HT1080 (cell line): ENCODE measurements around the gene LRRC1. TPM values are rescaled to one million over a fixed set of nuclear protein-coding genes. Genes with fewer than 3 reads are reported as not detected.
"Not testable (repeated sequence)": the region's sequence is repeated elsewhere in the genome, so short reads cannot be mapped to it uniquely, and the experiment has no call there.

Experiments used
- DNase-seq: peaks from one replicate; pipeline ENCODE4 v3.0.0-alpha.2; 2015; ENCODE audit warnings: low read depth
- polyA plus RNA-seq, 2 experiments: library from polyadenylated mRNA; depleted of rRNA; stranded (reverse); fragments of >200 nt; gene quantifications; 2 replicates each; pipeline ENCODE4 v1.2.3, GENCODE V29; 2015
- total RNA-seq: library from RNA; depleted of rRNA; stranded (reverse); fragments of >200 nt; shearing (Covaris generic); gene quantifications from 2 replicates; pipeline ENCODE4 v1.2.3, GENCODE V29; 2014; rRNA removed

LRRC1 gene
- 4.7 and 6.1 TPM in 2 replicates for total RNA-seq
- 4.5 and 4.9 TPM in 2 replicates for polyA plus RNA-seq (2015; cell fraction: cytosol; rRNA removed)
- 5.1 and 9.3 TPM in 2 replicates for polyA plus RNA-seq (2015; cell fraction: nucleus; rRNA removed)

- peak; percentile 84 for DNase-seq
These were observed at the start of gene LRRC1 for GRCh38 chr6:53794720-53795339. TSS of gene LRRC1 (plus strand) at chr6:53795005. CDS start at chr6:53795257, 252 bp downstream.

GRCh38 chr6:53746442-53747103, 48.2 kb upstream of the LRRC1 start:
- no peak for DNase-seq

- no peak for DNase-seq
These were observed 44.7 kb upstream of the LRRC1 start for GRCh38 chr6:53750052-53750650.

GRCh38 chr6:53751417-53751816, 43.4 kb upstream of the LRRC1 start:
- no peak for DNase-seq

GRCh38 chr6:53752440-53752839, 42.4 kb upstream of the LRRC1 start:
- no peak for DNase-seq

GRCh38 chr6:53752856-53753255, 41.9 kb upstream of the LRRC1 start:
- peak; percentile 64 for DNase-seq

- no peak for DNase-seq
These were observed 40.5 kb upstream of the LRRC1 start for GRCh38 chr6:53754330-53754729.

GRCh38 chr6:53756396-53756795, 38.4 kb upstream of the LRRC1 start:
- DNase-seq: no peak

GRCh38 chr6:53758496-53758895, 36.3 kb upstream of the LRRC1 start:
- no peak for DNase-seq

- peak; percentile 3 for DNase-seq
These were observed 33.8 kb upstream of the LRRC1 start for GRCh38 chr6:53761036-53761435.

GRCh38 chr6:53765270-53765669, 29.5 kb upstream of the LRRC1 start:
- no peak for DNase-seq

GRCh38 chr6:53766930-53767329, 27.9 kb upstream of the LRRC1 start:
- DNase-seq: no peak

GRCh38 chr6:53767941-53768340, 26.9 kb upstream of the LRRC1 start:
- DNase-seq: no peak

- DNase-seq: no peak
These were observed 26.2 kb upstream of the LRRC1 start for GRCh38 chr6:53768636-53769035.

- DNase-seq: no peak
These were observed 24.0 kb upstream of the LRRC1 start for GRCh38 chr6:53770780-53771249.

- no peak for DNase-seq
These were observed 22.8 kb upstream of the LRRC1 start for GRCh38 chr6:53771785-53772624.

GRCh38 chr6:53773044-53773696, 21.6 kb upstream of the LRRC1 start:
- no peak for DNase-seq

- DNase-seq: not testable (repeated sequence)
These were observed 18.7 kb upstream of the LRRC1 start for GRCh38 chr6:53776152-53776551.

- DNase-seq: not testable (repeated sequence)
These were observed 9.8 kb upstream of the LRRC1 start for GRCh38 chr6:53784991-53785390.

GRCh38 chr6:53786832-53787231, 8.0 kb upstream of the LRRC1 start:
- DNase-seq: no peak

- no peak for DNase-seq
These were observed 3.9 kb upstream of the LRRC1 start for GRCh38 chr6:53790886-53791285.
